Body of pancreas (tissue), 4 donors: ENCODE measurements around the gene RABGEF1.

Source experiments
- CTCF ChIP-seq, 7 experiments: fragments of 450-650 bp in 4 of 7; fragments of 200-600 bp in 3 of 7; sonication (generic) in 3 of 7; IDR thresholded peaks; one replicate each; pipeline ENCODE4 v1.5.1; 2016 to 2019; ENCODE audit warnings: antibody characterized with exemption in 7 of 7
- POLR2A ChIP-seq, 3 donors: fragments of 450-650 bp; IDR thresholded peaks; one replicate each; pipeline ENCODE4 v1.6.1; 2016; ENCODE audit warnings: antibody characterized with exemption in 3 of 3, mild to moderate bottlenecking in 2 of 3

- no peak for TF ChIP-seq CTCF (IDR thresholded peaks at IDR 0.05)
- TF ChIP-seq POLR2A (IDR thresholded peaks at IDR 0.05), result no peak
These were observed 12.0 kb upstream of the RABGEF1 start for GRCh38 chr7:66728571-66728970.
